ENCODE results near the gene LMNB1.
"Not testable (repeated sequence)": the region's sequence is repeated elsewhere in the genome, so short reads cannot be mapped to it uniquely, and the experiment has no call there.

LMNB1 gene

GRCh38 chr5:126829098-126829497 lies 52.2 kb downstream of the LMNB1 start:
- DNase-seq: no peak

- DNase-seq: no peak
These were observed 53.1 kb downstream of the LMNB1 start for GRCh38 chr5:126830061-126830460.

- no peak for DNase-seq
These were observed 54.2 kb downstream of the LMNB1 start for GRCh38 chr5:126831156-126831555.

- no peak for DNase-seq
These were observed 59.8 kb downstream of the LMNB1 start for GRCh38 chr5:126836778-126837177.

- DNase-seq: no peak
These were observed 60.3 kb downstream of the LMNB1 start for GRCh38 chr5:126837242-126837641.

GRCh38 chr5:126837906-126838539 lies 61.1 kb downstream of the LMNB1 start:
- no peak for DNase-seq

- not testable (repeated sequence) for DNase-seq
These were observed 62.5 kb downstream of the LMNB1 start for GRCh38 chr5:126839407-126839806.

GRCh38 chr5:126843375-126843774 lies 66.4 kb downstream of the LMNB1 start:
- DNase-seq: not testable (repeated sequence)

- DNase-seq: not testable (repeated sequence)
These were observed 68.6 kb downstream of the LMNB1 start for GRCh38 chr5:126845470-126846070.

- no peak for DNase-seq
These were observed 69.4 kb downstream of the LMNB1 start for GRCh38 chr5:126846344-126846743.

- no peak for DNase-seq
These were observed 70.0 kb downstream of the LMNB1 start for GRCh38 chr5:126846744-126847455.

- DNase-seq: no peak
These were observed 70.5 kb downstream of the LMNB1 start for GRCh38 chr5:126847456-126847820.

- DNase-seq: no peak
These were observed 70.9 kb downstream of the LMNB1 start for GRCh38 chr5:126847826-126848251.

GRCh38 chr5:126848253-126848652 lies 71.3 kb downstream of the LMNB1 start:
- DNase-seq: no peak

GRCh38 chr5:126849101-126849678 lies 72.3 kb downstream of the LMNB1 start:
- no peak for DNase-seq

GRCh38 chr5:126851501-126852011 lies 74.6 kb downstream of the LMNB1 start:
- no peak for DNase-seq

- no peak for DNase-seq
These were observed 75.2 kb downstream of the LMNB1 start for GRCh38 chr5:126852091-126852571.

- DNase-seq: no peak
These were observed 75.9 kb downstream of the LMNB1 start for GRCh38 chr5:126852841-126853271.

- not testable (repeated sequence) for DNase-seq
These were observed 76.8 kb downstream of the LMNB1 start for GRCh38 chr5:126853541-126854307.

GRCh38 chr5:126854526-126855110 lies 77.7 kb downstream of the LMNB1 start:
- no peak for DNase-seq

GRCh38 chr5:126855266-126855665 lies 78.3 kb downstream of the LMNB1 start:
- DNase-seq: no peak

All from GOT3 (cell line).